K562 (cell line): ENCODE results near the gene CACNA1C. TPM values are rescaled to one million over a fixed set of nuclear protein-coding genes. Genes with fewer than 3 reads are reported as not detected.

Experiments
- ZFP36 ChIP-seq: fragments of 150-350 bp; IDR thresholded peaks from 2 replicates; pipeline ENCODE4 v1.6.1; 2018; ENCODE audit warnings: low read length, low read depth; ENCODE audit not compliant: partially characterized antibody
- polyA plus RNA-seq, 8 experiments: library from polyadenylated mRNA; depleted of rRNA in 4 of 8; stranded (reverse) in 5 of 8; unstranded in 3 of 8; fragments of >200 nt; fragmentation: Nextera tagmentation in 2 of 8; fragmentation: Illumina TruSeq in 1 of 8; extraction: Ambion mirVana in 2 of 8; extraction: Trizol in 1 of 8; gene quantifications; 2 replicates each; pipeline versions ENCODE4 v1.2.1 to v1.2.3, GENCODE V29; 2011 to 2014; ENCODE audit warnings: inconsistent platforms in 1 of 8, missing spikeins in 1 of 8
- total RNA-seq, 7 experiments: library from RNA; depleted of rRNA in 6 of 7; stranded (reverse); fragments of >200 nt in 6 of 7; fragmentation: Illumina TruSeq in 2 of 7; extraction: Trizol in 2 of 7; gene quantifications; 2 replicates each; pipeline versions ENCODE4 v1.2.1 to v1.2.3, GENCODE V29; 2011 to 2021; ENCODE audit warnings: low replicate concordance in 1 of 7
- TF ChIP-seq, protein P1 (sequence below), 2 experiments: fragments of 450-650 bp; IDR thresholded peaks; 2 replicates each; pipeline ENCODE4 v1.6.1; 2016; ENCODE audit warnings: mild to moderate bottlenecking in 2 of 2, borderline replicate concordance in 1 of 2, low read depth in 1 of 2, moderate library complexity in 1 of 2

Gene CACNA1C
- total and polyA plus RNA-seq, 9 of the 15 experiments (the other 6 are each of a cell fraction or from before 2014, with no cell fraction given) = not detected

DNA sequence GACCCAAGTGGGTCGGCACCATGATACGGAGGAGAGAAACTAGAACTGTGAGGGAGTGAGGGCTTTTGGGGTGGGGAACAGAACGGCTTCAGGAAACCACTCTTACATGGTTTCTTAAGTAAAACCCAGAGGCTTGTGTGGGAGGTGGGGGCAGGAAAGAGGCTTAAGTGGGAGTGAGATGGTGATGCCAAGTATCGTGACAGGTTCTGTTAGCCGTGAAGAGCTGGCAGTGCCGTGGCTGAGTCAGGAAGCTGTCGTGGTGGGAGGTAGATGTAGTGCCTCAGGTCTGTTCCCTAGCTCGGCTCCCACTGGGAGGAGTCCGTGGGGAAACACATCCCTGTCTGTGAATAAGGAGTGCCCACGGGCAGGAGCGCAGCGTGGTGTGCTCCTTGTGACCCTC lies 556.2 kb downstream of the CACNA1C start (continued):
- no peak for TF ChIP-seq ZFP36
- TF ChIP-seq, protein P1, sequence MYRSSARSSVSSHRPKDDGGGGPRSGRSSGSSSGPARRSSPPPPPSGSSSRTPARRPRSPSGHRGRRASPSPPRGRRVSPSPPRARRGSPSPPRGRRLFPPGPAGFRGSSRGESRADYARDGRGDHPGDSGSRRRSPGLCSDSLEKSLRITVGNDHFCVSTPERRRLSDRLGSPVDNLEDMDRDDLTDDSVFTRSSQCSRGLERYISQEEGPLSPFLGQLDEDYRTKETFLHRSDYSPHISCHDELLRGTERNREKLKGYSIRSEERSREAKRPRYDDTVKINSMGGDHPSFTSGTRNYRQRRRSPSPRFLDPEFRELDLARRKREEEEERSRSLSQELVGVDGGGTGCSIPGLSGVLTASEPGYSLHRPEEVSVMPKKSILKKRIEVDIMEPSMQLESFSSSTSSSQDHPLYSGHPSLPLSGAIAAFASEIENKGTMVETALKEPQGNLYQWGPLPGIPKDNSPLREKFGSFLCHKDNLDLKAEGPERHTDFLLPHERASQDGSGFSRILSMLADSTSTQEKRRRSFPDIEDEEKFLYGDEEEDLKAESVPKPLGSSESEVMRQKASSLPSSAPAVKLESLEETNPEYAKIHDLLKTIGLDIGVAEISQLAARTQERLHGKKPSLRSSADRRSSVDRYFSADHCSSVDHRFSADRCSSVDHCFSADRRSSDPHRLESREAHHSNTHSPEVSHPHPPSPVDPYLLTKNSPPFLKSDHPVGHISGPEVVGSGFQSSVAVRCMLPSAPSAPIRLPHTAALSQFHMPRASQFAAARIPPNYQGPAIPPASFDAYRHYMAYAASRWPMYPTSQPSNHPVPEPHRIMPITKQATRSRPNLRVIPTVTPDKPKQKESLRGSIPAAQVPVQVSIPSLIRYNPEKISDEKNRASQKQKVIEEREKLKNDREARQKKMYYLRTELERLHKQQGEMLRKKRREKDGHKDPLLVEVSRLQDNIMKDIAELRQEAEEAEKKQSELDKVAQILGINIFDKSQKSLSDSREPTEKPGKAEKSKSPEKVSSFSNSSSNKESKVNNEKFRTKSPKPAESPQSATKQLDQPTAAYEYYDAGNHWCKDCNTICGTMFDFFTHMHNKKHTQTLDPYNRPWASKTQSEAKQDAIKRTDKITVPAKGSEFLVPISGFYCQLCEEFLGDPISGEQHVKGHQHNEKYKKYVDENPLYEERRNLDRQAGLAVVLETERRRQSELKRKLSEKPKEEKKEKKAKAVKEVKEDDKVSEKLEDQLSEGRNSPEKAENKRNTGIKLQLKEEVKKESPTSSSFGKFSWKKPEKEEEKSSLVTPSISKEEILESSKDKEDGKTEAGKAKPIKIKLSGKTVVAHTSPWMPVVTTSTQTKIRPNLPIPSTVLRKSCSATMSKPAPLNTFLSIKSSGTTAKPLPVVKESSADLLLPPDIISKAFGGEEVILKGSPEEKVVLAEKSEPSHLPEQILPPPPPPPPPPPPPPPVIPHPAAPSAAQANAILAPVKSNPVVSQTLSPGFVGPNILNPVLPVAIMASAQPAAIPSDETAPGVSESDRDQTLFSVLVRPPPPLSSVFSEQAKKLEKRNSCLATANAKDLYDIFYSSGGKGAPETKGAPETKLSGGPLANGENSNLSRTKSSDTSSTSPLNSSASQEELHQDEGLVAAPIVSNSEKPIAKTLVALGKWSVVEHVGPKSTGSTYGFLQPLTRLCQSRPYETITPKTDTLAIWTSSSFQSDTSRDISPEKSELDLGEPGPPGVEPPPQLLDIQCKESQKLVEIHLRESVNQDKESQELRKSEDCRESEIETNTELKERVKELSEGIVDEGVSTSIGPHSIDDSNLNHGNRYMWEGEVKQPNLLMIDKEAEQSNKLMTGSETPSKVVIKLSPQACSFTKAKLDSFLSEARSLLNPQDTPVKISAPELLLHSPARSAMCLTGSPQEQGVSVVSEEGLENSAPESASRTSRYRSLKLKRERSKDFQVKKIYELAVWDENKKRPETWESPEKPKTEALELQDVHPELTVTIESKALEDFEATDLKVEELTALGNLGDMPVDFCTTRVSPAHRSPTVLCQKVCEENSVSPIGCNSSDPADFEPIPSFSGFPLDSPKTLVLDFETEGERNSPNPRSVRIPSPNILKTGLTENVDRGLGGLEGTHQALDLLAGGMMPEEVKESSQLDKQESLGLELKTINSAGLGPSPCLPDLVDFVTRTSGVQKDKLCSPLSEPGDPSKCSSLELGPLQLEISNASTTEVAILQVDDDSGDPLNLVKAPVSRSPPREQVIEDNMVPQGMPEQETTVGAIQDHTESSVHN (IDR thresholded peaks at IDR 0.05; ENCODE audit: borderline replicate concordance in 1 of 2, low read depth in 1 of 2) = no peak
- TF ChIP-seq, all 486 proteins: peak for 0
